Right lobe of liver (tissue), 6 donors: ENCODE data around the gene NPLOC4. TPM values are rescaled to one million over a fixed set of nuclear protein-coding genes. Genes with fewer than 3 reads are reported as not detected.
A peak's percentile ranks its signal among the peaks of the same experiment; 100 is the strongest.

Source experiments
- ATAC-seq, 4 donors: fragments of 200-7000 bp; cut with Tn5 transposase; one replicate each; pipeline ENCODE4 v1.9.1; 2020; ENCODE audit warnings: mild to moderate bottlenecking in 4 of 4, moderate library complexity in 4 of 4
- DNase-seq, 3 donors: peaks; one replicate each; pipeline ENCODE4 v3.0.0-alpha.2; 2020
- H3K27ac ChIP-seq, 3 donors: fragments of 200-600 bp; one replicate each; pipeline ENCODE4 v1.8.0; 2022
- H3K27me3 ChIP-seq, 2 donors: fragments of 200-600 bp; one replicate each; pipeline ENCODE4 v1.8.0; 2022
- H3K36me3 ChIP-seq, 4 donors: fragments of 200-600 bp; sonication (generic) in 1 of 4; one replicate each; pipeline versions ENCODE4 v1.5.1 to v1.8.0; 2017 to 2022; ENCODE audit warnings: control low read depth in 1 of 4
- H3K4me1 ChIP-seq, 4 donors: fragments of 200-600 bp; sonication (generic) in 1 of 4; one replicate each; pipeline versions ENCODE4 v1.5.1 to v1.8.0; 2017 to 2022; ENCODE audit warnings: control low read depth in 1 of 4
- H3K4me3 ChIP-seq, 3 donors: fragments of 200-600 bp; one replicate each; pipeline ENCODE4 v1.8.0; 2022
- H3K9me3 ChIP-seq, 4 donors: fragments of 200-600 bp; sonication (generic) in 1 of 4; one replicate each; pipeline versions ENCODE4 v1.5.1 to v1.8.0; 2017 to 2022; ENCODE audit warnings: control low read depth in 1 of 4
- CTCF ChIP-seq, 4 donors: fragments of 200-600 bp in 3 of 4; fragments of 450-650 bp in 1 of 4; IDR thresholded peaks; one replicate each; pipeline versions ENCODE4 v1.5.1 to v1.8.0; 2016 to 2022; ENCODE audit warnings: antibody characterized with exemption in 4 of 4, mild to moderate bottlenecking in 2 of 4
- POLR2A ChIP-seq: fragments of 450-650 bp; IDR thresholded peaks from one replicate; pipeline ENCODE4 v1.6.1; 2017; ENCODE audit warnings: antibody characterized with exemption, mild to moderate bottlenecking
- WGBS: methylation state at CpG from one replicate; pipeline ENCODE4 v1.1.6; 2018; ENCODE audit warnings: low coverage, low lambda C conversion rate; ENCODE audit not compliant: insufficient coverage; ENCODE audit errors: missing lambda C conversion rate; 5-methylcytosine and 5-hydroxymethylcytosine counted together
- intact Hi-C, 2 donors: fragments of 100-400 bp; cut with DNase I; formaldehyde crosslinking; loops; one replicate each; pipeline versions ENCODE4 v1.11.2 to v1.14.1; 2022
- total RNA-seq, 6 experiments: library from RNA; depleted of rRNA in 2 of 6; stranded (reverse); fragments of >200 nt in 2 of 6; fragmentation: NEBNext Ultra II Directional in 3 of 6; extraction: Animal tissue kit (Norgen Biotek cat#: 25700) in 3 of 6; gene quantifications; one replicate each; pipeline versions ENCODE4 v1.1.0 to v1.2.4, GENCODE V29; 2016 to 2023
- donor health status: DM: no; HTN: yes; CAD: no.
- donor health status: DM: no; HTN: no; CAD: no.
- donor health status: DM: no; HTN: no; CAD: no.
- donor health status: DM: no; HTN: yes; CAD: no.
- donor health status: DM: no; HTN: yes; CAD: no.

NPLOC4 gene
- total RNA-seq, 6 experiments from 2014 or later: 46.5 to 63.2 (median 55.8) TPM

- ATAC-seq (peak; percentile 67 to 80 (median 74)), DNase-seq (peak; percentile 74 to 84 (median 77))
- peaks cover 7 to 26% (median 16%) of the 10 kb centered on the region in 4 donors for H3K4me1 ChIP-seq
- peak overlapping the region; percentile 26 to 60 (median 57) for H3K27ac ChIP-seq
- H3K27me3 ChIP-seq: no peaks in the 10 kb centered on the region
- H3K9me3 ChIP-seq: no peaks in the 10 kb centered on the region
- intact Hi-C loops: no loop called here
- no peak for TF ChIP-seq POLR2A
- no peak for TF ChIP-seq CTCF (IDR thresholded peaks at IDR 0.05)
- peaks cover 0 to 80% (median 45%) of the 10 kb centered on the region in 4 donors for H3K36me3 ChIP-seq
- H3K4me3 ChIP-seq: peak overlapping the region in 1 of 3 donors; percentile 12
- 5% methylated on average over 7 of the region's 8 CpGs for WGBS
Observed at GRCh38 chr17:81566461-81567126, 70.3 kb downstream of the NPLOC4 start.

- H3K27me3 ChIP-seq: no peaks in the 10 kb centered on the region
- ATAC-seq: no peak
- H3K4me1 ChIP-seq: peaks cover 7 to 26% (median 16%) of the 10 kb centered on the region in 4 donors
- no peak overlapping the region for H3K4me3 ChIP-seq
- no peak for TF ChIP-seq CTCF (IDR thresholded peaks at IDR 0.05)
- no peak for TF ChIP-seq POLR2A
- H3K36me3 ChIP-seq: peaks cover 0 to 80% (median 40%) of the 10 kb centered on the region in 4 donors
- no peak for DNase-seq
- WGBS: 92% methylated on average over 6 of the region's 16 CpGs
- H3K27ac ChIP-seq: no peak overlapping the region
- intact Hi-C loops: no loop called here
- no peaks in the 10 kb centered on the region for H3K9me3 ChIP-seq
Observed at GRCh38 chr17:81565231-81565630, 71.7 kb downstream of the NPLOC4 start.

GRCh38 chr17:81564778-81565177 is 72.1 kb downstream of the NPLOC4 start:
- DNase-seq (no peak), ATAC-seq (no peak)
- intact Hi-C loops: no loop called here
- Histone ChIP-seq H3K27ac (no peak overlapping the region), H3K9me3 (no peaks in the 10 kb centered on the region), H3K4me1 (peaks cover 7 to 26% (median 16%) of the 10 kb centered on the region in 4 donors), H3K4me3 (no peak overlapping the region), H3K27me3 (no peaks in the 10 kb centered on the region), H3K36me3 (peaks cover 0 to 80% (median 38%) of the 10 kb centered on the region in 4 donors)
- TF ChIP-seq CTCF (IDR thresholded peaks at IDR 0.05) (no peak), POLR2A (no peak)
- 82% methylated on average over 7 of the region's 17 CpGs for WGBS

GRCh38 chr17:81563861-81564586 is 72.9 kb downstream of the NPLOC4 start:
- TF ChIP-seq POLR2A (no peak), CTCF (IDR thresholded peaks at IDR 0.05) (no peak)
- 56% methylated on average over 7 of the region's 10 CpGs for WGBS
- ATAC-seq: peak in 1 of 4 donors; percentile 33

More at GRCh38 chr17:81563861-81564586, 72.9 kb downstream of the NPLOC4 start:
- intact Hi-C loops: no loop called here
- Histone ChIP-seq H3K27ac (no peak overlapping the region), H3K4me1 (peaks cover 5 to 26% (median 16%) of the 10 kb centered on the region in 4 donors), H3K4me3 (no peak overlapping the region), H3K36me3 (peaks cover 0 to 76% (median 37%) of the 10 kb centered on the region in 4 donors), H3K9me3 (no peaks in the 10 kb centered on the region), H3K27me3 (no peaks in the 10 kb centered on the region)
- DNase-seq: no peak
